ENCODE results near the gene SMARCA5.

The SMARCA5 gene

GRCh38 chr4:143581331-143581946 is 67.9 kb downstream of the SMARCA5 start:
- Mint-ChIP-seq H3K27ac (no peak overlapping the region), H3K4me3 (no peak overlapping the region), H3K27me3 (ENCODE audit: low read depth, poor library complexity) (no peaks in the 10 kb centered on the region), H3K4me1 (no peaks in the 10 kb centered on the region), H3K36me3 (ENCODE audit: low read depth) (peaks cover 6% of the 10 kb centered on the region), H3K9me3 (peaks cover 21% of the 10 kb centered on the region)
- no peak for DNase-seq
- TF ChIP-seq CTCF (IDR thresholded peaks at IDR 0.05): no peak

- Mint-ChIP-seq H3K27me3 (ENCODE audit: low read depth, poor library complexity) (peaks cover 7% of the 10 kb centered on the region), H3K36me3 (ENCODE audit: low read depth) (peaks cover 6% of the 10 kb centered on the region), H3K27ac (no peak overlapping the region), H3K4me1 (no peaks in the 10 kb centered on the region), H3K4me3 (no peak overlapping the region), H3K9me3 (peaks cover 21% of the 10 kb centered on the region)
- no peak for DNase-seq
- no peak for TF ChIP-seq CTCF (IDR thresholded peaks at IDR 0.05)
Observed at GRCh38 chr4:143585548-143585947, 72.0 kb downstream of the SMARCA5 start.

GRCh38 chr4:143586080-143586479 is 72.6 kb downstream of the SMARCA5 start:
- Mint-ChIP-seq H3K27ac (no peak overlapping the region), H3K36me3 (ENCODE audit: low read depth) (peaks cover 6% of the 10 kb centered on the region), H3K27me3 (ENCODE audit: low read depth, poor library complexity) (peaks cover 7% of the 10 kb centered on the region), H3K4me1 (no peaks in the 10 kb centered on the region), H3K9me3 (peaks cover 25% of the 10 kb centered on the region), H3K4me3 (no peak overlapping the region)
- no peak for DNase-seq
- no peak for TF ChIP-seq CTCF (IDR thresholded peaks at IDR 0.05)

- peaks cover 26% of the 10 kb centered on the region for H3K9me3 Mint-ChIP-seq
- peaks cover 7% of the 10 kb centered on the region for H3K27me3 Mint-ChIP-seq (ENCODE audit: low read depth, poor library complexity)
- peaks cover 6% of the 10 kb centered on the region for H3K36me3 Mint-ChIP-seq (ENCODE audit: low read depth)
- no peak for TF ChIP-seq CTCF (IDR thresholded peaks at IDR 0.05)
- H3K27ac Mint-ChIP-seq: no peak overlapping the region
- DNase-seq: no peak
- H3K4me3 Mint-ChIP-seq: no peak overlapping the region
- H3K4me1 Mint-ChIP-seq: no peaks in the 10 kb centered on the region
Observed at GRCh38 chr4:143587703-143588102, 74.2 kb downstream of the SMARCA5 start.

- no peak overlapping the region for H3K27ac Mint-ChIP-seq
Observed at GRCh38 chr4:143597276-143597675, 83.8 kb downstream of the SMARCA5 start.

More at GRCh38 chr4:143597276-143597675, 83.8 kb downstream of the SMARCA5 start:
- Mint-ChIP-seq H3K36me3 (ENCODE audit: low read depth) (no peaks in the 10 kb centered on the region), H3K4me3 (no peak overlapping the region), H3K27me3 (ENCODE audit: low read depth, poor library complexity) (no peaks in the 10 kb centered on the region), H3K4me1 (no peaks in the 10 kb centered on the region), H3K9me3 (peaks cover 14% of the 10 kb centered on the region)
- no peak for DNase-seq
- TF ChIP-seq CTCF (IDR thresholded peaks at IDR 0.05): no peak

Data from nephron progenitor cell (in vitro differentiated cells).